Prostate gland (tissue), 2 donors: Measurements from ENCODE around the gene COQ4. TPM values are rescaled to one million over a fixed set of nuclear protein-coding genes. Genes with fewer than 3 reads are reported as not detected.

Source experiments
- DNase-seq: peaks from one replicate; pipeline ENCODE4 v3.0.0-alpha.2; 2019; ENCODE audit warnings: low spot score
- H3K27ac ChIP-seq, 2 donors: fragments of 200-600 bp; sonication (generic); 2 replicates each; pipeline ENCODE4 v1.5.1; 2017 to 2019
- H3K27me3 ChIP-seq: fragments of 200-600 bp; sonication (generic); replicated peaks from 2 replicates; pipeline ENCODE4 v1.5.1; 2019; ENCODE audit not compliant: insufficient read depth
- H3K36me3 ChIP-seq, 2 donors: fragments of 200-600 bp; sonication (generic); 1 replicate in 1 of 2; 2 replicates in 1 of 2; pipeline versions ENCODE4 v1.5.1 to v1.8.1; 2017 to 2019
- H3K4me1 ChIP-seq: fragments of 200-600 bp; sonication (generic); replicated peaks from 2 replicates; pipeline ENCODE4 v1.5.1; 2019
- H3K4me3 ChIP-seq, 2 donors: fragments of 200-600 bp; sonication (generic); 2 replicates each; pipeline ENCODE4 v1.5.1; 2017 to 2019
- H3K9me3 ChIP-seq: fragments of 200-600 bp; sonication (generic); 2 replicates; pipeline ENCODE4 v1.5.1; 2017
- CTCF ChIP-seq, 4 experiments: fragments of 200-600 bp in 2 of 4; fragments of 450-650 bp in 2 of 4; sonication (generic) in 2 of 4; IDR thresholded peaks; 1 replicate in 3 of 4; 2 replicates in 1 of 4; pipeline ENCODE4 v1.5.1; 2016 to 2019; ENCODE audit warnings: antibody characterized with exemption in 4 of 4, mild to moderate bottlenecking in 2 of 4, moderate library complexity in 2 of 4
- POLR2A ChIP-seq: fragments of 450-650 bp; IDR thresholded peaks from one replicate; pipeline ENCODE4 v1.6.1; 2016; ENCODE audit warnings: antibody characterized with exemption, mild to moderate bottlenecking
- POLR2AphosphoS5 ChIP-seq: sonication (generic); formaldehyde crosslinking; IDR thresholded peaks from one replicate; pipeline ENCODE4 v1.6.1; 2017; ENCODE audit warnings: antibody characterized with exemption
- WGBS: methylation state at CpG from one replicate; pipeline ENCODE4 v1.1.5; 2018; 5-methylcytosine and 5-hydroxymethylcytosine counted together
- intact Hi-C: fragments of 100-400 bp; cut with DNase I; formaldehyde crosslinking; loops from one replicate; pipeline ENCODE4 v1.14.2; 2022
- total RNA-seq, 2 donors: library from RNA; depleted of rRNA; stranded (reverse); fragments of >200 nt; gene quantifications; one replicate each; pipeline ENCODE4 v1.1.0, GENCODE V29; 2016

Gene COQ4
- total RNA-seq, 2 donors from 2014 or later, result 57.5 to 89.6 TPM

DNA sequence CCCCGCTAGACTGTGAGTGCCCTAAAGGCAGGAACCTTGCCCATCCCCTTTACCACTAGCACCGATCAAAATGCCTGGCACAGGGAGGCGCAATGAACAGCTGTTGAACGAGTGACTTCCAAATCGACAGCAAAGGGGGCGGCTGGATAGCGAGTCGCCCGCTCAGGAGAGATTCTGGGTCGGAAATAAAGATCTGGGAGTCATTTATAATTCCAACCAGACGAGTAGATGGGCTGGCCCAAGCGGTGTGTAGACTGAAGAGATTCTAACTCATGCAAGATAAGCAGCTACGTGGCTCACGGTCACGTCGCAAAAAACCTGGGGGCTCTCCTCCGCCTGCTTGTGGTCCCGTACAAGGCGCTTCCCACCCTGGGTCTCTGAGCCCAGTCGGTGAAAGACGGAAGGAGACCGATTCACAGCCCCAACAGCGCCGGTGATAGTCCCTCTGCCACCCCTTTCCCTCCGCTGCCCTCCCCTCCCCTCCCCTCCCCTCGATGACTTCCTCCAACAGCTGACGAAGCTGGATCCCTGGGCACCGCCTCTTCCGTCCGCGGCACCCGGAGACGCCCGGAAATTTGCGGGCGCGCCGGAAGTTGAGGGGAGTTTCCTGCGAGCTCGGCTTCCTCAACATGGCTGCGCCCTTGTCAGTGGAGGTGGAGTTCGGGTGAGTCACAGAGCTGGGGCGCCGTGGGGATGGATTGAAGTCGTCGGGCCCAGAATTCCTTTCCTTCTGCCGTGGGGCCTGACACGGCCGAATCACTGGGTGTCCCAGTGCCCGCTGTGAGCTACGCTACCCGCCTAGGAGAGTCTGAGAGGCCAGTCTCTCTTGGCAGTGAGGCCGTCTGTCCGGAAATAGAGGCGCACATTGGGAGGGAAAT lies 48.4 kb downstream of the COQ4 start, which contains the start of gene URM1:
TSS of gene URM1 (plus strand) at position 623 of the 878 bp plus-strand sequence. CDS start at position 630, 7 bp downstream.
- H3K27ac ChIP-seq, result peak within 1 kb of the TSS; percentile 89 to 91
- peak; percentile 95 for DNase-seq
- peak; percentile 97 for TF ChIP-seq POLR2AphosphoS5
- peak; percentile 71 for TF ChIP-seq POLR2A
- no peak for TF ChIP-seq CTCF (IDR thresholded peaks at IDR 0.05)
- under 1% methylated on average over 48 of the region's 55 CpGs for WGBS
- H3K9me3 ChIP-seq, result no peaks in the 10 kb centered on the region
- intact Hi-C loops, result no loop called here
- peak within 1 kb of the TSS; percentile 58 to 67 for H3K4me3 ChIP-seq
- peaks cover 0 to 5% of the 10 kb centered on the region in 2 donors for H3K36me3 ChIP-seq
- peaks cover 6% of the 10 kb centered on the region for H3K4me1 ChIP-seq
- no peaks in the 10 kb centered on the region for H3K27me3 ChIP-seq

- DNase-seq, result no peak
- peaks cover 6% of the 10 kb centered on the region for H3K4me1 ChIP-seq
- no peak for TF ChIP-seq POLR2AphosphoS5
- no peaks in the 10 kb centered on the region for H3K27me3 ChIP-seq
- no peaks in the 10 kb centered on the region for H3K9me3 ChIP-seq
- peaks cover 0 to 5% of the 10 kb centered on the region in 2 donors for H3K36me3 ChIP-seq
- intact Hi-C loops, result no loop called here
- H3K27ac ChIP-seq, result peak overlapping the region; percentile 89 to 91
- WGBS, result under 1% methylated on average over 10 of the region's 10 CpGs
- peak overlapping the region; percentile 58 to 67 for H3K4me3 ChIP-seq
Measured at GRCh38 chr9:128371630-128372117, 49.0 kb downstream of the COQ4 start.

- no peak for DNase-seq
- Histone ChIP-seq H3K4me3 (peak overlapping the region; percentile 58 to 67), H3K27me3 (no peaks in the 10 kb centered on the region), H3K9me3 (no peaks in the 10 kb centered on the region), H3K36me3 (peaks cover 0 to 5% of the 10 kb centered on the region in 2 donors), H3K27ac (no peak overlapping the region), H3K4me1 (peaks cover 6% of the 10 kb centered on the region)
- 23% methylated on average over 4 of the region's 4 CpGs for WGBS
- intact Hi-C loops, result no loop called here
- no peak for TF ChIP-seq POLR2AphosphoS5
- TF ChIP-seq POLR2A, result no peak
- no peak for TF ChIP-seq CTCF (IDR thresholded peaks at IDR 0.05)
Measured at GRCh38 chr9:128372188-128372641, 49.6 kb downstream of the COQ4 start.

DNA sequence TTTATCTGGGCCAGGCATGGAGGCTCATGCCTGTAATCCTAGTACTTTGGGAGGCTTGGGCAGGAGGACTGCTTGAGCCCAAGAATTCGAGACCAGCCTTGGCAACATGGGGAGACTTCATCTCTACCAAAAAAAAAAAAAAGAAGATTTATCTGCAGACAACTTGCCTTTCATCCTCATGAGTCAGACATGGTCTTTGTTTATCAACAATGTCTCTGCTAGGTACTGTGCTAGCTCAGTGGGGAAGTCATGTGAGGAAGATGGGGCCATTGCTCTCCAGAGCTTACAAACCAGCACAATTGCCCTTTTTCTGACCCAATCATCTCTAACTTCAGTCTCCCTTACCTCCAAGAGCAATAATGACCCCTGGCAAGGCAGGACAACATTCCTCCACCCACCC lies 50.1 kb downstream of the COQ4 start:
- H3K4me1 ChIP-seq, result peaks cover 6% of the 10 kb centered on the region
- 78% methylated on average over 1 of the region's 1 CpG for WGBS
- H3K4me3 ChIP-seq, result no peak overlapping the region
- no peaks in the 10 kb centered on the region for H3K9me3 ChIP-seq
- no peak for DNase-seq
- intact Hi-C loops, result no loop called here
- H3K36me3 ChIP-seq, result peaks cover 0 to 5% of the 10 kb centered on the region in 2 donors
- no peaks in the 10 kb centered on the region for H3K27me3 ChIP-seq
- H3K27ac ChIP-seq, result no peak overlapping the region
- TF ChIP-seq POLR2AphosphoS5 (no peak), POLR2A (no peak), CTCF (IDR thresholded peaks at IDR 0.05) (no peak)

DNA sequence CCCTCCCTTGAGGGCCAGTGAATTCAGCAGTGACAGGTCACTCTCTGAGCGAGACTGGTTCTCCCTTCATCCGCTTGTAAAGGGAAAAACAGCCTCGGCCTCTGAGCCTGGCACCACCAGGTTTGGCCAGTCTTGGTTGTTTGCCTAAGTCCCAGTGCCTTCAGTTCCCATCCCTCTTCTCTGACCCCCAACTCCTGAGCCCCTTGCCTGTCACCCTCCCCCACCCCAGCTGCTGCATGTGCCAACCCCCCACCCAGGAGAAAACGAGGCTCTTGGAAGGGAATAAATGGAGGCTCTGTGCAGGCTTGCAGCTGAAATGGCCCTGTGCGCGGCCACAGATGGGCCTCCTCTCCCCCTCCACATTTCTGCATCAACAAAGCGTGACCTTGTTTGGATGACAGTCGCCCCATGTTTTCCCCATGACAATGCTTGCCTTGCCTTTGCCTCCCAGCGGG lies 51.6 kb downstream of the COQ4 start:
- Histone ChIP-seq H3K9me3 (no peaks in the 10 kb centered on the region), H3K27ac (no peak overlapping the region), H3K4me3 (no peak overlapping the region), H3K27me3 (no peaks in the 10 kb centered on the region), H3K4me1 (peaks cover 6% of the 10 kb centered on the region), H3K36me3 (peaks cover 0 to 5% of the 10 kb centered on the region in 2 donors)
- 79% methylated on average over 9 of the region's 9 CpGs for WGBS
- intact Hi-C loops, result no loop called here
- no peak for DNase-seq
- TF ChIP-seq CTCF (IDR thresholded peaks at IDR 0.05) (no peak), POLR2A (no peak), POLR2AphosphoS5 (no peak)
